ENCODE measurements around the gene ARHGEF40. TPM values are rescaled to one million over a fixed set of nuclear protein-coding genes. Genes with fewer than 3 reads are reported as not detected.

ARHGEF40 gene
- total and polyA plus RNA-seq, 10 of the 15 experiments (the other 5 are each of a cell fraction or from before 2014, with no cell fraction given): 0.03 to 0.31 (median 0.08) TPM; not detected in 2

DNA sequence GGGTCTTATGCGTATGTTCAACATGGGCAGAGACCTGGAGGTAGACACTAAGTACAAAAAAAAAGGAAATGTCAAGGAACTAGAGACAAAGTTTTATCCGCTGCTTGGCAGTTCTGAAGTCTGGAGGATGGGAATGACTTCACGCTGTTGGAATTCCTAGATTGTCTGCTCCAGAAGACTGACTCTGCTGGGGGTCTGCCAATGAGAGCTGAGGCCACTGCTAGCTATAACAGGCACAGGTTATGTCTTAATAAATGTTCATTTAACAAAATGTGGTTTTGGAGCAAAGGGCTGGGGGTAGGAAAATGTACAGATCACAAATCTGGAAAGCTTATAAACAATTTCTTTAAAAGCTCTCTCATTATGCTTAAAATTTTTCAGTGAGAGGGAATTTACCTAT is 6.6 kb upstream of the ARHGEF40 start:
- 50% methylated on average over 3 of the region's 3 CpGs for WGBS (ENCODE audit: insufficient coverage, insufficient replicate concordance, low lambda C conversion rate, missing lambda C conversion rate)
- ATAC-seq (no peak), DNase-seq (ENCODE audit: low read depth, low spot score) (no peak), FAIRE-seq (no peak)
- in situ Hi-C loops (cut with MboI) (no loop called here), intact Hi-C loops (cut with micrococcal nuclease; ENCODE audit: unreplicated experiment) (no loop called here)
- no peaks in the 10 kb centered on the region for H3K36me3 ChIP-seq (ENCODE audit: control insufficient read depth in 2 of 2, insufficient read depth in 2 of 2, low read length in 1 of 2)
- no peak overlapping the region for H3K9ac ChIP-seq (ENCODE audit: control insufficient read depth, insufficient read depth, low read length)
- no peak overlapping the region for H3K27ac ChIP-seq (ENCODE audit: control insufficient read depth, insufficient read depth)
- no peaks in the 10 kb centered on the region for H3K79me2 ChIP-seq (ENCODE audit: control insufficient read depth, insufficient read depth, low read length)
- H3K27me3 ChIP-seq (replicated peaks in 1 of 2; ENCODE audit: control insufficient read depth in 2 of 2, insufficient read depth in 2 of 2, low read length in 1 of 2): peaks cover 0 to 1% of the 10 kb centered on the region in 2 experiments; a peak in 2 of 4 replicates
- CTCF ChIA-PET: interaction anchor here (0.9 to 6.3 kb wide), 3 partner anchors 29 to 50 kb away, joined by 3 to 68 read pairs (median 12); no protein-coding TSS in a partner anchor
- no peaks in the 10 kb centered on the region for H4K20me1 ChIP-seq (ENCODE audit: control insufficient read depth, insufficient read depth)
- no TSS peak for BruUV-seq (replicated peaks)
- no peaks in the 10 kb centered on the region for H3K4me1 ChIP-seq (ENCODE audit: control insufficient read depth, insufficient read depth, low read length)
- TF ChIP-seq ASH2L (IDR thresholded peaks at IDR 0.05; ENCODE audit: borderline replicate concordance, low read depth): no peak
- no peak for TF ChIP-seq POU2F2 (IDR thresholded peaks at IDR 0.05; ENCODE audit: borderline replicate concordance, low read depth, low read length)
- TF ChIP-seq MEF2B (IDR thresholded peaks at IDR 0.05; ENCODE audit: partially characterized antibody, poor library complexity, severe bottlenecking): no peak
- TF ChIP-seq ZZZ3 (IDR thresholded peaks at IDR 0.05; ENCODE audit: control insufficient read depth, insufficient read length, low read depth): no peak
- TF ChIP-seq ETV6 (conservative IDR thresholded peaks at IDR 0.05 in 1 of 2, IDR thresholded peaks at IDR 0.05 in 1 of 2; ENCODE audit: borderline replicate concordance in 1 of 2, low read depth in 1 of 2): no peak
- TF ChIP-seq SMARCA5 (IDR thresholded peaks at IDR 0.05): no peak
- no peak for TF ChIP-seq ZNF217 (IDR thresholded peaks at IDR 0.05)
- TF ChIP-seq, protein P1, sequence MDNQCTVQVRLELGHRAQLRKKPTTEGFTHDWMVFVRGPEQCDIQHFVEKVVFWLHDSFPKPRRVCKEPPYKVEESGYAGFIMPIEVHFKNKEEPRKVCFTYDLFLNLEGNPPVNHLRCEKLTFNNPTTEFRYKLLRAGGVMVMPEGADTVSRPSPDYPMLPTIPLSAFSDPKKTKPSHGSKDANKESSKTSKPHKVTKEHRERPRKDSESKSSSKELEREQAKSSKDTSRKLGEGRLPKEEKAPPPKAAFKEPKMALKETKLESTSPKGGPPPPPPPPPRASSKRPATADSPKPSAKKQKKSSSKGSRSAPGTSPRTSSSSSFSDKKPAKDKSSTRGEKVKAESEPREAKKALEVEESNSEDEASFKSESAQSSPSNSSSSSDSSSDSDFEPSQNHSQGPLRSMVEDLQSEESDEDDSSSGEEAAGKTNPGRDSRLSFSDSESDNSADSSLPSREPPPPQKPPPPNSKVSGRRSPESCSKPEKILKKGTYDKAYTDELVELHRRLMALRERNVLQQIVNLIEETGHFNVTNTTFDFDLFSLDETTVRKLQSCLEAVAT (IDR thresholded peaks at IDR 0.05): no peak
- no peak for TF ChIP-seq JUNB (IDR thresholded peaks at IDR 0.05)
- no peak for TF ChIP-seq STAT1 (conservative IDR thresholded peaks at IDR 0.05)
- TF ChIP-seq FOXM1 (IDR thresholded peaks at IDR 0.05; ENCODE audit: low read depth, low read length): no peak
- no peak for TF ChIP-seq BRCA1 (IDR thresholded peaks at IDR 0.05; ENCODE audit: low read depth, low read length)
- TF ChIP-seq EGR1 (IDR thresholded peaks at IDR 0.05; ENCODE audit: borderline replicate concordance in 1 of 2, low read depth in 2 of 2, low read length in 2 of 2): no peak
- POLR2A ChIA-PET: no interaction called here
- H3K4me2 ChIP-seq (ENCODE audit: control insufficient read depth, insufficient read depth): no peak overlapping the region
- SMC1A ChIA-PET (ENCODE audit: uncharacterized antibody, unreplicated experiment): interaction anchor here (1.3 to 1.9 kb wide), 2 partner anchors 41 to 49 kb away, joined by 3 to 6 read pairs; no protein-coding TSS in a partner anchor
- H3K4me3 ChIP-seq: no peak overlapping the region
- RAD21 ChIA-PET (ENCODE audit: unreplicated experiment): no interaction called here
- no peaks in the 10 kb centered on the region for H3K9me3 ChIP-seq (replicated peaks; ENCODE audit: control insufficient read depth, insufficient read depth, low read length)
- H2AFZ ChIP-seq (ENCODE audit: control insufficient read depth, low read depth, low read length): no peak overlapping the region

All from GM12878 (cell line).